DOHH2 (cell line): ENCODE results near the gene CAMK2N1.

Experiments used
- H3F3A ChIP-seq: fragments of 200-600 bp; sonication (generic), shearing (Covaris generic); 2 replicates; pipeline ENCODE4 v1.6.0; 2016; ENCODE audit warnings: antibody characterized with exemption, mild to moderate bottlenecking; ENCODE audit not compliant: control insufficient read depth, insufficient read depth
- H3K27ac ChIP-seq: fragments of 200-600 bp; sonication (generic); 2 replicates; pipeline ENCODE4 v1.5.1; 2014; ENCODE audit warnings: low read depth, mild to moderate bottlenecking, low read length, moderate library complexity
- H3K27me3 ChIP-seq: fragments of 200-600 bp; sonication (generic); 2 replicates; pipeline ENCODE4 v1.6.1; 2014; ENCODE audit warnings: mild to moderate bottlenecking, low read length, mixed read lengths; ENCODE audit not compliant: control insufficient read depth
- H3K36me3 ChIP-seq: fragments of 200-600 bp; sonication (generic); 2 replicates; pipeline ENCODE4 v1.6.1; 2014; ENCODE audit warnings: mild to moderate bottlenecking, low read length, moderate library complexity, mixed read lengths; ENCODE audit not compliant: control insufficient read depth
- H3K4me1 ChIP-seq: fragments of 200-600 bp; sonication (generic); 2 replicates; pipeline ENCODE4 v1.6.1; 2014; ENCODE audit warnings: mild to moderate bottlenecking, low read length, mixed read lengths; ENCODE audit not compliant: control insufficient read depth
- H3K4me2 ChIP-seq: fragments of 200-600 bp; sonication (generic); 2 replicates; pipeline ENCODE4 v1.6.0; 2014; ENCODE audit warnings: mild to moderate bottlenecking, low read length, moderate library complexity
- H3K4me3 ChIP-seq: fragments of 200-600 bp; sonication (generic); 2 replicates; pipeline ENCODE4 v1.5.1; 2014; ENCODE audit warnings: mild to moderate bottlenecking, low read length, mixed read lengths
- H3K79me2 ChIP-seq: fragments of 200-600 bp; sonication (generic); 2 replicates; pipeline ENCODE4 v1.6.1; 2014; ENCODE audit warnings: mild to moderate bottlenecking, low read length, mixed read lengths; ENCODE audit not compliant: control insufficient read depth
- H3K9me2 ChIP-seq: fragments of 200-600 bp; sonication (generic); replicated peaks from 2 replicates; pipeline ENCODE4 v1.6.1; 2014; ENCODE audit warnings: mild to moderate bottlenecking, low read length, mixed read lengths; ENCODE audit not compliant: control insufficient read depth
- H3K9me3 ChIP-seq: fragments of 200-600 bp; sonication (generic); 2 replicates; pipeline ENCODE4 v1.6.1; 2014; ENCODE audit warnings: antibody characterized with exemption, low read length, mixed read lengths; ENCODE audit not compliant: control insufficient read depth, insufficient read depth
- H4K20me1 ChIP-seq: fragments of 200-600 bp; sonication (generic); 2 replicates; pipeline ENCODE4 v1.6.0; 2014; ENCODE audit warnings: low read depth, mild to moderate bottlenecking, antibody characterized with exemption, low read length, moderate library complexity; ENCODE audit not compliant: control insufficient read depth, insufficient read depth
- CTCF ChIP-seq: fragments of 200-600 bp; sonication (generic); IDR thresholded peaks from one replicate; pipeline ENCODE4 v1.5.1; 2014; ENCODE audit warnings: antibody characterized with exemption, mild to moderate bottlenecking, low read depth, low read length; ENCODE audit not compliant: poor library complexity, severe bottlenecking
- EZH2phosphoT487 ChIP-seq: fragments of 200-600 bp; sonication (generic); IDR thresholded peaks from 2 replicates; pipeline ENCODE4 v1.6.1; 2017; ENCODE audit warnings: borderline replicate concordance, mild to moderate bottlenecking, antibody characterized with exemption, low read length, moderate library complexity, mixed read lengths

CAMK2N1 gene

GRCh38 chr1:20505488-20505887, 19.5 kb upstream of the CAMK2N1 start:
- peaks cover 45% of the 10 kb centered on the region for H3K36me3 ChIP-seq
- H3K4me2 ChIP-seq = peak overlapping the region; percentile 24; the same call in 1 of the 2 replicates
- peaks cover 25% of the 10 kb centered on the region for H3K4me1 ChIP-seq
- no peaks in the 10 kb centered on the region for H3K9me3 ChIP-seq
- H3K27ac ChIP-seq = no peak overlapping the region
- H3K9me2 ChIP-seq = no peaks in the 10 kb centered on the region
- no peaks in the 10 kb centered on the region for H4K20me1 ChIP-seq
- TF ChIP-seq CTCF = no peak
- no peak for TF ChIP-seq EZH2phosphoT487
- peaks cover 46% of the 10 kb centered on the region for H3K79me2 ChIP-seq
- no peaks in the 10 kb centered on the region for H3K27me3 ChIP-seq
- H3F3A ChIP-seq = peaks cover 7% of the 10 kb centered on the region
- no peak overlapping the region; the same call in 1 of the 2 replicates for H3K4me3 ChIP-seq

GRCh38 chr1:20500716-20501115, 14.7 kb upstream of the CAMK2N1 start:
- H3K9me2 ChIP-seq = no peaks in the 10 kb centered on the region
- H3K79me2 ChIP-seq = peaks cover 24% of the 10 kb centered on the region
- H3K27me3 ChIP-seq = no peaks in the 10 kb centered on the region
- H3K36me3 ChIP-seq = peaks cover 60% of the 10 kb centered on the region
- H3K4me3 ChIP-seq = no peak overlapping the region
- no peak overlapping the region for H3K4me2 ChIP-seq
- no peak overlapping the region for H3K27ac ChIP-seq
- no peak for TF ChIP-seq EZH2phosphoT487
- TF ChIP-seq CTCF = no peak
- H3K4me1 ChIP-seq = peaks cover 2% of the 10 kb centered on the region
- H4K20me1 ChIP-seq = no peaks in the 10 kb centered on the region
- no peaks in the 10 kb centered on the region for H3K9me3 ChIP-seq
- H3F3A ChIP-seq = no peaks in the 10 kb centered on the region

GRCh38 chr1:20499718-20500117, 13.7 kb upstream of the CAMK2N1 start:
- Histone ChIP-seq H3K27me3 (no peaks in the 10 kb centered on the region), H3K9me3 (no peaks in the 10 kb centered on the region), H3K4me2 (no peak overlapping the region), H3K9me2 (no peaks in the 10 kb centered on the region), H3K27ac (no peak overlapping the region), H3K4me1 (no peaks in the 10 kb centered on the region), H3K4me3 (no peak overlapping the region), H4K20me1 (no peaks in the 10 kb centered on the region), H3F3A (no peaks in the 10 kb centered on the region), H3K36me3 (peaks cover 53% of the 10 kb centered on the region), H3K79me2 (peaks cover 14% of the 10 kb centered on the region)
- TF ChIP-seq EZH2phosphoT487 (no peak), CTCF (no peak)

- Histone ChIP-seq H3K79me2 (peaks cover 8% of the 10 kb centered on the region), H3K4me2 (no peak overlapping the region), H3F3A (no peaks in the 10 kb centered on the region), H3K4me3 (no peak overlapping the region), H3K9me2 (no peaks in the 10 kb centered on the region), H3K4me1 (peaks cover 4% of the 10 kb centered on the region), H3K9me3 (no peaks in the 10 kb centered on the region), H3K27ac (no peak overlapping the region), H3K27me3 (no peaks in the 10 kb centered on the region), H4K20me1 (no peaks in the 10 kb centered on the region), H3K36me3 (peaks cover 49% of the 10 kb centered on the region)
- TF ChIP-seq EZH2phosphoT487 (no peak), CTCF (no peak)
These were observed 13.1 kb upstream of the CAMK2N1 start for GRCh38 chr1:20499105-20499504.
